ENCODE data around the gene PREX1. TPM values are rescaled to one million over a fixed set of nuclear protein-coding genes. Genes with fewer than 3 reads are reported as not detected.

The PREX1 gene
- total RNA-seq, 1 donor from 2014 or later = 17.7 TPM

DNA sequence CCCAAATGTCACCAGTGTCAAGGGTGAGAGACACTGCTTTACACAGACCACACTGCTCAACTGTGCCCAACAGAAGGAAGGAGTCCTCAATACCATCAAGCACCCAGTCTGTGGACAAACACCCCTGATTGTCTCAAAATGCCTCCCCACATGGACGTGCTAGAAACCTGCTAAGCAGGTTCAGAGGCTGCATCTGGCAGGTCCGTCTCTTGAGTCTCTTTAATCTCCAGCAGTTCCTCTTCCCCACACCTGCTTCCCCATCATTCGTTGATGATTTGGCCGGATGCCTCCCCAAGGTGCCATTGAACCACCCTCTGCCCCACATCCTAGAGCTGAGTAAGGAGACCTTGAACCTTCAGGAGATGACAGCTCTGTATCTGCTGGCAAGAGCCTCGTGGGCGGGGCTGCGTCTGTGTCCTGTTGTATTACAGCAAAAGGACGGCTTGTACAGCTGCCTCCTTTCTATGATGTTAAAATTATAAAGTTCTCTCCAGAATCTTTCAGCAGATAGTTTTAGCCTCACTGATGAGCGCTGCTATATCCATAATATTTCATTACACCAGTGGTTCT lies 179.2 kb downstream of the PREX1 start:
- peaks cover 0 to 15% of the 10 kb centered on the region in 2 donors for H3K36me3 ChIP-seq
- intact Hi-C loops (cut with DNase I) = no loop called here
- TF ChIP-seq POLR2AphosphoS5 (IDR thresholded peaks at IDR 0.05; ENCODE audit: insufficient read depth in 1 of 2, low read depth in 1 of 2) (no peak), POLR2A (IDR thresholded peaks at IDR 0.05) (no peak)
- TF ChIP-seq, protein P1, sequence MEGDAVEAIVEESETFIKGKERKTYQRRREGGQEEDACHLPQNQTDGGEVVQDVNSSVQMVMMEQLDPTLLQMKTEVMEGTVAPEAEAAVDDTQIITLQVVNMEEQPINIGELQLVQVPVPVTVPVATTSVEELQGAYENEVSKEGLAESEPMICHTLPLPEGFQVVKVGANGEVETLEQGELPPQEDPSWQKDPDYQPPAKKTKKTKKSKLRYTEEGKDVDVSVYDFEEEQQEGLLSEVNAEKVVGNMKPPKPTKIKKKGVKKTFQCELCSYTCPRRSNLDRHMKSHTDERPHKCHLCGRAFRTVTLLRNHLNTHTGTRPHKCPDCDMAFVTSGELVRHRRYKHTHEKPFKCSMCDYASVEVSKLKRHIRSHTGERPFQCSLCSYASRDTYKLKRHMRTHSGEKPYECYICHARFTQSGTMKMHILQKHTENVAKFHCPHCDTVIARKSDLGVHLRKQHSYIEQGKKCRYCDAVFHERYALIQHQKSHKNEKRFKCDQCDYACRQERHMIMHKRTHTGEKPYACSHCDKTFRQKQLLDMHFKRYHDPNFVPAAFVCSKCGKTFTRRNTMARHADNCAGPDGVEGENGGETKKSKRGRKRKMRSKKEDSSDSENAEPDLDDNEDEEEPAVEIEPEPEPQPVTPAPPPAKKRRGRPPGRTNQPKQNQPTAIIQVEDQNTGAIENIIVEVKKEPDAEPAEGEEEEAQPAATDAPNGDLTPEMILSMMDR (IDR thresholded peaks at IDR 0.05) = no peak
- no peaks in the 10 kb centered on the region for H3K4me1 ChIP-seq
- DNase-seq (ENCODE audit: extremely low spot score in 2 of 2) = no peak
- H3K27me3 ChIP-seq = no peaks in the 10 kb centered on the region
- H3K27ac ChIP-seq = no peak overlapping the region
- no peak overlapping the region for H3K4me3 ChIP-seq
- H3K9me3 ChIP-seq = no peaks in the 10 kb centered on the region

DNA sequence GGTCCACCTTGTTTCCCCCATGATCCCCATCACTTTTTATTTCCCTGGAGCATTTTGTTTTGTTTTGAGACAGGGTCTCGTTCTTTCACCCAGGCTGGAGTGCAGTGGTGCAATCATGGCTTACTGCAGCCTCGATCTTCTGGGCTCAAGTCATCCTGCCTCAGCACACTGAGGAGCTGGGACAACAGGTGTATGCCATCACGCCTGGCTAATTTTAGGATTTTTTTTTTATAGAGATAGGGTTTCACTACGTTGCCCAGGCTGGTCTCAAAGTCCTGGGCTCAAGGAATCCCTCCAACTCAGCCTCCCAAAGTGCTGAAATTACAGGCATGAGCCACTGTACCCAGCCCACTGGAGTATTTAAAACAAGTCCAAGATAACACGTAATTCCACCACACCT lies 179.9 kb downstream of the PREX1 start:
- Histone ChIP-seq H3K27me3 (no peaks in the 10 kb centered on the region), H3K27ac (no peak overlapping the region), H3K4me3 (no peak overlapping the region), H3K36me3 (peaks cover 0 to 15% of the 10 kb centered on the region in 2 donors), H3K9me3 (no peaks in the 10 kb centered on the region), H3K4me1 (no peaks in the 10 kb centered on the region)
- intact Hi-C loops (cut with DNase I) = no loop called here
- DNase-seq (ENCODE audit: extremely low spot score in 2 of 2) = no peak
- TF ChIP-seq POLR2A (IDR thresholded peaks at IDR 0.05) = no peak
- TF ChIP-seq, protein P1 (IDR thresholded peaks at IDR 0.05) = no peak
- TF ChIP-seq POLR2AphosphoS5 (IDR thresholded peaks at IDR 0.05; ENCODE audit: insufficient read depth in 1 of 2, low read depth in 1 of 2) = no peak

DNA sequence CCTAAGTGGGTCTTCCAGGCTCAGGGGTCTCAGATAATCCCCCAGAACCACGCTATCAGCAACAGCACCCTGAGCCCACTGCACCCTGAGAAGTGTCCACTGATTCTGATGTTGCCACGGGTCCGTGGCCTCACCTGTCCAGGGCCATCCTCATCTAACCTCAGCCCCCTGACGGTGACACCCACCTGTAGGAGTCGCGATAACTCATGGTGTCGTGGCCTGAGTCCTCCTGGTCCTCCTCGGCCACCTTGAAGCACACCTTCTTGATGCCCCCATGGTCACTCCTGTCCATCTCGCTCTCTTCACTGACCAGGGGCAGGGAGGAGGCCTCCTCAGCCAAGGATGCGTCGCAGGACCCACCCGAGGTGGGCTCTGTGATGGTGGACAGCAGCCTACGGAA lies 182.1 kb downstream of the PREX1 start:
- no peak for DNase-seq (ENCODE audit: extremely low spot score in 2 of 2)
- Histone ChIP-seq H3K9me3 (no peaks in the 10 kb centered on the region), H3K4me3 (no peak overlapping the region), H3K36me3 (peaks cover 0 to 6% of the 10 kb centered on the region in 2 donors), H3K27ac (no peak overlapping the region), H3K27me3 (no peaks in the 10 kb centered on the region), H3K4me1 (no peaks in the 10 kb centered on the region)
- no peak for TF ChIP-seq POLR2A (IDR thresholded peaks at IDR 0.05)
- TF ChIP-seq, protein P1 (IDR thresholded peaks at IDR 0.05) = no peak
- TF ChIP-seq POLR2AphosphoS5 (IDR thresholded peaks at IDR 0.05; ENCODE audit: insufficient read depth in 1 of 2, low read depth in 1 of 2) = no peak
- intact Hi-C loops (cut with DNase I) = no loop called here

DNA sequence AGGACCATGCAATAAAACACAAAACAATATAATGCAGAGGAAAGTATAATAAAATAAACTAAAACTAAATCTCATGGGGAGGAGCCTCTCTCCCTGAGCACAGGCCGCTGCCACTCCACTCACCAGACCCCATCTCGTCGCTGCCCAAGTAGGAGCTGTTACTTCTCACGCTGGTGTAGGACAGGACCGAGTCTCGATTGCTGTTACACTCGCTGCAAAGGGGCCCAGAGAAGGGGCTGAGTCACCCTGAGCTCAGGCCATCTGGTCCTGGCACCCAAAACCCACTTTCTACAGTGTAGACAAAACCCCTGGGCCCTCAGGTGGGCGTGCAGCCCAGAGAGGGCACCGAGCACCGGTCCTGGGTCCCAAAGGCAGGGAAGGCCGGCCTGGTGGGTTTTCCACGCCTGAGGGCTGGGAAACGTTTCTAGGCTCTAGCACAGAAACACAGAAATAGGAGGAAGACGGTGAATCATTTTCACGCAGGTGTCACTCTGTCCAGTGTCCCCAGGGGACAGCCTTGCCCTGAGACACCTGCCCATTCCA lies 183.4 kb downstream of the PREX1 start:
- Histone ChIP-seq H3K9me3 (no peaks in the 10 kb centered on the region), H3K27me3 (no peaks in the 10 kb centered on the region), H3K36me3 (peaks cover 0 to 3% of the 10 kb centered on the region in 2 donors), H3K4me3 (no peak overlapping the region), H3K4me1 (no peaks in the 10 kb centered on the region), H3K27ac (no peak overlapping the region)
- TF ChIP-seq POLR2A (IDR thresholded peaks at IDR 0.05) (no peak), POLR2AphosphoS5 (IDR thresholded peaks at IDR 0.05; ENCODE audit: insufficient read depth in 1 of 2, low read depth in 1 of 2) (no peak)
- TF ChIP-seq, protein P1 (IDR thresholded peaks at IDR 0.05) = no peak
- intact Hi-C loops (cut with DNase I) = no loop called here
- no peak for DNase-seq (ENCODE audit: extremely low spot score in 2 of 2)

DNA sequence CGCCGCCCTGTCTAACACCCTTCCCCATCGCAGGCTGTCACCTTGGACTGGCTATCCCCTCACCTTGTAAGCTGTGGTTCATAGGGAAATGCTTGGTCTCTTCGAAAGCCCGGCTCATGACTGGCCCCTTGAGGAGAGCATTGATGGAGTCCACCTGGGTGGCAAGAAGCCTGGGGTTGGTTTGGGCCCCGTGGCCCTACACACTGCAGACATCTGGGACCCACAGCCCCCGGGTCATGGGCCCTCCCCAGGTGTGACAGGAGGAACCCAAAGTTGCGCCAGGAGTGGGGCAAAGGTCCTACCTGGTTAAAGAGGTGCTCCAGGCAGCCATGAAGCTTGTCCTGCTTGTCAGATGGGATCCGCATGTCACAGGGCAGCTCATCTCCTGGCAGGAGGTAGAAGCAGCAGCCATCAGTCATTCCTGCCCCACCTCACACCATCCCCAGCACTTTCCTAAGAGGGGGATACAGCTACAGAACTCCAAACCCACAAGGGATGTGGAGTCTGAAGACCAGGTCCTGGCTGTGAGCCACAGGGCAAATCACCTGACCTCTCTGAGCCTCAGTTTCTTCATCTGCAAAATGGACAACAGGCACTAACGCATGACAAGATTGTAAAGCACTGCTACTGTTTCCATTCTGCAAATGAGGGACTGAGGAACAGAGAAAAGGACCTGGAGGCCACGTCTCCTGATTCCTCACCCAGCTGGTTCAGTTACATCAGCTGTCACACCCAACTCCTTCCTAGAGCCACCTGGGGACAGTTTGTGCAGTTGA lies 185.5 kb downstream of the PREX1 start:
- no peaks in the 10 kb centered on the region for H3K27me3 ChIP-seq
- no peak for DNase-seq (ENCODE audit: extremely low spot score in 2 of 2)
- intact Hi-C loops (cut with DNase I) = no loop called here
- TF ChIP-seq, protein P1 (IDR thresholded peaks at IDR 0.05) = no peak
- no peak for TF ChIP-seq POLR2AphosphoS5 (IDR thresholded peaks at IDR 0.05; ENCODE audit: insufficient read depth in 1 of 2, low read depth in 1 of 2)
- TF ChIP-seq POLR2A (IDR thresholded peaks at IDR 0.05) = no peak
- H3K36me3 ChIP-seq = peaks cover 0 to 3% of the 10 kb centered on the region in 2 donors
- no peaks in the 10 kb centered on the region for H3K4me1 ChIP-seq
- no peak overlapping the region for H3K4me3 ChIP-seq
- no peak overlapping the region for H3K27ac ChIP-seq
- H3K9me3 ChIP-seq = no peaks in the 10 kb centered on the region

Data from vagina (tissue), 2 donors.